H1 (cell line): ENCODE measurements around the gene ZNF577. TPM values are rescaled to one million over a fixed set of nuclear protein-coding genes. Genes with fewer than 3 reads are reported as not detected.
A peak's percentile ranks its signal among the peaks of the same experiment; 100 is the strongest.

ENCODE experiments used
- CEBPB ChIP-seq: IDR thresholded peaks from 2 replicates; pipeline ENCODE4 v1.6.1; 2012; ENCODE audit warnings: low read depth, low read length
- HDAC6 ChIP-seq: IDR thresholded peaks from one replicate; pipeline ENCODE4 v1.7.1; 2012; ENCODE audit warnings: low read depth, mild to moderate bottlenecking, inconsistent platforms, low read length, moderate library complexity
- JUND ChIP-seq: IDR thresholded peaks from 2 replicates; pipeline ENCODE4 v1.6.1; 2011; ENCODE audit warnings: mild to moderate bottlenecking, improper control_type of control experiment, low read length
- MAFK ChIP-seq: IDR thresholded peaks from 2 replicates; pipeline ENCODE4 v1.6.1; 2012; ENCODE audit warnings: low read depth, mild to moderate bottlenecking, improper control_type of control experiment, low read length
- POLR2AphosphoS5 ChIP-seq: IDR thresholded peaks from 2 replicates; pipeline ENCODE4 v1.6.1; 2011; ENCODE audit warnings: low read depth, low read length
- SP1 ChIP-seq: IDR thresholded peaks from 2 replicates; pipeline ENCODE4 v1.6.1; 2011; ENCODE audit warnings: low read depth, low read length
- polyA plus RNA-seq, 7 experiments: library from polyadenylated mRNA; depleted of rRNA in 3 of 7; stranded (reverse) in 5 of 7; unstranded in 2 of 7; fragments of >200 nt in 5 of 7; fragments of 200-250 nt in 2 of 7; gene quantifications; 1 replicate in 5 of 7; 2 replicates in 1 of 7; 4 replicates in 1 of 7; pipeline versions ENCODE4 v1.2.1 to v1.2.3, GENCODE V29; 2011 to 2013; ENCODE audit warnings: missing spikeins in 2 of 7, mixed read lengths in 2 of 7
- total RNA-seq: library from RNA; stranded (reverse); fragmentation: NEBNext Ultra II Directional; extraction: Animal tissue kit (Norgen Biotek cat#: 25700); gene quantifications from 2 replicates; pipeline ENCODE4 v1.2.1, GENCODE V29; 2021

The ZNF577 gene
- total and polyA plus RNA-seq, 2 of the 8 experiments (the other 6 are each of a cell fraction or from before 2014, with no cell fraction given) = 13.8 to 14.9 TPM

GRCh38 chr19:51887522-51888498 lies at the start of gene ZNF577 (continued):
- no peak for TF ChIP-seq MAFK
- peak; percentile 54 for TF ChIP-seq SP1
- TF ChIP-seq POLR2AphosphoS5 = peak; percentile 94
- TF ChIP-seq JUND = peak; percentile 67
- peak; percentile 97 for TF ChIP-seq CEBPB
- no peak for TF ChIP-seq HDAC6
